ENCODE data around the gene RASSF8. TPM values are rescaled to one million over a fixed set of nuclear protein-coding genes. Genes with fewer than 3 reads are reported as not detected.

RASSF8 gene
- total RNA-seq, 1 experiment from 2014 or later: 9.2 TPM

GRCh38 chr12:26044007-26044394 is 85.5 kb downstream of the RASSF8 start (continued):
- TF ChIP-seq TCF7L2 (IDR thresholded peaks at IDR 0.05; ENCODE audit: borderline replicate concordance, extremely low read depth, insufficient read depth, insufficient read length): no peak
- TF ChIP-seq ZFX (IDR thresholded peaks at IDR 0.05): no peak
- TF ChIP-seq FOSL1 (IDR thresholded peaks at IDR 0.05; ENCODE audit: low read depth): no peak

- ATAC-seq (no peak), DNase-seq (ENCODE audit: low read depth, low spot score) (no peak)
- intact Hi-C loops (cut with micrococcal nuclease): loop anchor here (10.0 kb wide), 1 partner anchor 800 kb away; no protein-coding TSS in a partner anchor
- H3K36me3 ChIP-seq (ENCODE audit: control insufficient read depth in 1 of 2, insufficient read depth in 2 of 2, low read length in 2 of 2): no peaks in the 10 kb centered on the region
- H2AFZ ChIP-seq (ENCODE audit: low read depth, low read length, poor library complexity, severe bottlenecking): no peak overlapping the region
- no peaks in the 10 kb centered on the region for H4K20me1 ChIP-seq (ENCODE audit: insufficient read depth)
- no peak overlapping the region for H3K27ac ChIP-seq (ENCODE audit: low read depth, low read length)
- no peaks in the 10 kb centered on the region for H3K9me2 ChIP-seq (ENCODE audit: insufficient read depth)
- H3K4me1 ChIP-seq (ENCODE audit: control insufficient read depth in 1 of 2, insufficient read depth in 2 of 2, low read length in 2 of 2): peaks cover 5 to 10% of the 10 kb centered on the region in 2 experiments; a peak in 3 of 4 replicates
- no peak overlapping the region for H3K4me3 ChIP-seq (replicated peaks in 1 of 2; ENCODE audit: low read depth in 1 of 2, low read length in 2 of 2)
- RAD21 ChIA-PET (ENCODE audit: low non-redundant PET in 1 of 2, low total read pairs in 2 of 2, uncharacterized antibody in 2 of 2, unreplicated experiment in 2 of 2): no interaction called here
- no TSS peak for BruUV-seq (replicated peaks)
- TF ChIP-seq POLR2A (IDR thresholded peaks at IDR 0.05; ENCODE audit: borderline replicate concordance, extremely low read depth, insufficient read depth, insufficient read length) (no peak), ATF3 (IDR thresholded peaks at IDR 0.05) (no peak), ELF1 (IDR thresholded peaks at IDR 0.05; ENCODE audit: borderline replicate concordance, low read depth) (no peak), MAX (IDR thresholded peaks at IDR 0.05) (no peak), YY1 (IDR thresholded peaks at IDR 0.05; ENCODE audit: extremely low read depth, insufficient replicate concordance, low read depth, low read length) (no peak), ZBTB33 (IDR thresholded peaks at IDR 0.05; ENCODE audit: extremely low read depth, insufficient replicate concordance, low read length) (no peak), JUND (IDR thresholded peaks at IDR 0.05) (no peak), EZH2phosphoT487 (IDR thresholded peaks at IDR 0.05; ENCODE audit: borderline replicate concordance) (no peak), CEBPB (IDR thresholded peaks at IDR 0.05; ENCODE audit: low read depth) (no peak)
- no peaks in the 10 kb centered on the region for H3K9me3 ChIP-seq (ENCODE audit: control insufficient read depth in 1 of 2, insufficient read depth in 1 of 2, low read depth in 1 of 2, low read length in 2 of 2)
- H3K27me3 ChIP-seq (ENCODE audit: insufficient read depth, low read length): no peaks in the 10 kb centered on the region
- no peaks in the 10 kb centered on the region for H3K79me2 ChIP-seq (ENCODE audit: insufficient read depth, low read length)
- POLR2A ChIA-PET: no interaction called here
- H3K4me2 ChIP-seq (ENCODE audit: low read length): no peak overlapping the region
- no peak overlapping the region for H3K9ac ChIP-seq (ENCODE audit: low read length)
- CTCF ChIA-PET: no interaction called here
Measured at GRCh38 chr12:26044592-26044991, 86.1 kb downstream of the RASSF8 start.

Data from HCT116 (cell line).